ENCODE measurements around the gene TBCK. TPM values are rescaled to one million over a fixed set of nuclear protein-coding genes. Genes with fewer than 3 reads are reported as not detected.

Gene TBCK
- total RNA-seq, 1 donor from 2014 or later = 25.8 TPM

DNA sequence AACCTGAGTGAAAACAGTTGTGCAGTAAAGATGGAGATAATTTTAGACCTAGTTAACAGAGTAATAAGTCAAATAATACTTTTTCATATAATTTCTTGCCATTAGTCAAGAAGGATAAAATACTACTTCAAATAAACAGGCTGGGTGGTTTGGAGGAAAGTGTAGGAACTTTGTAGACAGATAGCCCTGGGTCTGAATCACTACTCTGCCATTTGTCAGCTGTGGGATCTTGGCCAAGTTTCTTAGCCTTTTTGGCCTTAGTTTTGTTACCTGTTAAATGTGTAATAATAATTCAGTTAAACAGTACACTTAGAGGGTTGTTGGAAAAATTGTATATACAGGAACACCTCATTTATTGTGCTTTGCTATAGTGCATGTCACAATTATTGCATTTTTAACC is 257.1 kb downstream of the TBCK start:
- Histone ChIP-seq H2AFZ (ENCODE audit: low read depth, low read length) (no peak overlapping the region), H4K20me1 (ENCODE audit: insufficient read depth, low read length) (peaks cover 20% of the 10 kb centered on the region), H3K27ac (ENCODE audit: low read depth, low read length) (no peak overlapping the region), H3K36me3 (ENCODE audit: insufficient read depth, low read length) (no peaks in the 10 kb centered on the region), H3K9ac (ENCODE audit: low read length) (no peak overlapping the region), H3K9me3 (ENCODE audit: insufficient read depth, low read depth, low read length) (no peaks in the 10 kb centered on the region), H3K4me2 (ENCODE audit: low read length) (no peak overlapping the region), H3K27me3 (ENCODE audit: insufficient read depth, low read length) (peaks cover 41% of the 10 kb centered on the region), H3K4me1 (ENCODE audit: insufficient read depth, low read length) (peaks cover 14% of the 10 kb centered on the region), H3K4me3 (ENCODE audit: insufficient read depth, low read depth, low read length) (no peak overlapping the region), H3K79me2 (ENCODE audit: insufficient read depth, low read length) (no peaks in the 10 kb centered on the region)
- H3K9me3 Mint-ChIP-seq (ENCODE audit: unreplicated experiment) = no peaks in the 10 kb centered on the region
- TF ChIP-seq, protein P1, sequence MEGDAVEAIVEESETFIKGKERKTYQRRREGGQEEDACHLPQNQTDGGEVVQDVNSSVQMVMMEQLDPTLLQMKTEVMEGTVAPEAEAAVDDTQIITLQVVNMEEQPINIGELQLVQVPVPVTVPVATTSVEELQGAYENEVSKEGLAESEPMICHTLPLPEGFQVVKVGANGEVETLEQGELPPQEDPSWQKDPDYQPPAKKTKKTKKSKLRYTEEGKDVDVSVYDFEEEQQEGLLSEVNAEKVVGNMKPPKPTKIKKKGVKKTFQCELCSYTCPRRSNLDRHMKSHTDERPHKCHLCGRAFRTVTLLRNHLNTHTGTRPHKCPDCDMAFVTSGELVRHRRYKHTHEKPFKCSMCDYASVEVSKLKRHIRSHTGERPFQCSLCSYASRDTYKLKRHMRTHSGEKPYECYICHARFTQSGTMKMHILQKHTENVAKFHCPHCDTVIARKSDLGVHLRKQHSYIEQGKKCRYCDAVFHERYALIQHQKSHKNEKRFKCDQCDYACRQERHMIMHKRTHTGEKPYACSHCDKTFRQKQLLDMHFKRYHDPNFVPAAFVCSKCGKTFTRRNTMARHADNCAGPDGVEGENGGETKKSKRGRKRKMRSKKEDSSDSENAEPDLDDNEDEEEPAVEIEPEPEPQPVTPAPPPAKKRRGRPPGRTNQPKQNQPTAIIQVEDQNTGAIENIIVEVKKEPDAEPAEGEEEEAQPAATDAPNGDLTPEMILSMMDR (IDR thresholded peaks at IDR 0.05; ENCODE audit: insufficient read depth, low read depth, low read length) = no peak
- no peak for TF ChIP-seq EZH2 (IDR thresholded peaks at IDR 0.05; ENCODE audit: insufficient read depth, low read length)
- H3K36me3 Mint-ChIP-seq (ENCODE audit: low read depth, unreplicated experiment) = no peaks in the 10 kb centered on the region
- H3K4me3 Mint-ChIP-seq (ENCODE audit: unreplicated experiment) = no peak overlapping the region
- H3K27ac Mint-ChIP-seq (ENCODE audit: unreplicated experiment) = no peak overlapping the region
- DNase-seq (ENCODE audit: low read depth) (peak; percentile 2), FAIRE-seq (no peak)
- H3K27me3 Mint-ChIP-seq (ENCODE audit: low read depth, unreplicated experiment) = peaks cover 22% of the 10 kb centered on the region
- H3K4me1 Mint-ChIP-seq (ENCODE audit: low read depth, unreplicated experiment) = peaks cover 22% of the 10 kb centered on the region

DNA sequence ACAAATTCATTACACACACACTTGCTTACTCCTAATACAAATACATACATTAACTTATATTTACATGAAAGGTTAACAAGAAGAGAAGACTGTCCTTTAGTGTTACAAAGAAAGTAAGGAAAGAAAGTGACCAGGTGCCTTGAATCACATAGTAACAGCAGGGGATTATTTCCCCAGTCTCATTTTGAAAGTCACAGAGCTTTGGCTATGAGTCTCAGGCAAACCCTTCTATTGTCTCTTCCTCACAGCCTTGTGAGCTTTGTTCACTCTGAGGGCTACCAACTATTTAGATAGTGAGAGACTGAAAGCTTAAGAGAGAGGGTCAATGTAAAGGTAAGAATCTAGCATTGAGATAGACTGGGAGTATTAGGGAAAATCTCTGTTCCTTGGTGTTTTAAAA is 259.1 kb downstream of the TBCK start:
- Mint-ChIP-seq H3K4me1 (ENCODE audit: low read depth, unreplicated experiment) (peaks cover 7% of the 10 kb centered on the region), H3K27ac (ENCODE audit: unreplicated experiment) (no peak overlapping the region), H3K27me3 (ENCODE audit: low read depth, unreplicated experiment) (peaks cover 22% of the 10 kb centered on the region), H3K9me3 (ENCODE audit: unreplicated experiment) (no peaks in the 10 kb centered on the region), H3K36me3 (ENCODE audit: low read depth, unreplicated experiment) (no peaks in the 10 kb centered on the region), H3K4me3 (ENCODE audit: unreplicated experiment) (no peak overlapping the region)
- H2AFZ ChIP-seq (ENCODE audit: low read depth, low read length) = no peak overlapping the region
- H3K9me3 ChIP-seq (ENCODE audit: insufficient read depth, low read depth, low read length) = no peaks in the 10 kb centered on the region
- TF ChIP-seq, protein P1 (IDR thresholded peaks at IDR 0.05; ENCODE audit: insufficient read depth, low read depth, low read length) = no peak
- TF ChIP-seq EZH2 (IDR thresholded peaks at IDR 0.05; ENCODE audit: insufficient read depth, low read length) = no peak
- no peak for FAIRE-seq
- H3K9ac ChIP-seq (ENCODE audit: low read length) = no peak overlapping the region
- peaks cover 36% of the 10 kb centered on the region for H3K27me3 ChIP-seq (ENCODE audit: insufficient read depth, low read length)
- no peak overlapping the region for H3K4me2 ChIP-seq (ENCODE audit: low read length)
- no peak overlapping the region for H3K27ac ChIP-seq (ENCODE audit: low read depth, low read length)
- H3K4me3 ChIP-seq (ENCODE audit: insufficient read depth, low read depth, low read length) = no peak overlapping the region
- no peaks in the 10 kb centered on the region for H3K79me2 ChIP-seq (ENCODE audit: insufficient read depth, low read length)
- no peaks in the 10 kb centered on the region for H3K36me3 ChIP-seq (ENCODE audit: insufficient read depth, low read length)
- no peak for DNase-seq (ENCODE audit: low read depth)
- no peaks in the 10 kb centered on the region for H3K4me1 ChIP-seq (ENCODE audit: insufficient read depth, low read length)
- peaks cover 15% of the 10 kb centered on the region for H4K20me1 ChIP-seq (ENCODE audit: insufficient read depth, low read length)

DNA sequence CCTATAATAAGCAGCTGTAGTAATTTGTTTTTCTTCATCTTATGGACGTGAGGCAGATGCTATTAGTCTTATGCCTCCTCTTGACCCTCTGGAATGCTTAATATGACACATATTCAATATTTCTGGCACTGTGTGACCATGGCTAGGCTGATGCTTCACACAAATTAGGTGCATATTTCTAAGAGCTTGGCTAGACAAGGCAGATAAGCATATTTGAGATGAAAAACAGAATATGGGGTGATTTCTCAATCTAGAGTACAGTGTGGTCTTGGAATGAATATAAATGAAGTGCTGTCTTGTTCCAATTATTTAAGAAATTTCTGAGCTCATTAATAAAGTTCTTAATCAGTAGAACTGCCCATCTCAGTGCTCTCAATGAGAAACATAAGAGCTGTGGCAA is 264.5 kb downstream of the TBCK start:
- Histone ChIP-seq H3K4me3 (ENCODE audit: insufficient read depth, low read depth, low read length) (no peak overlapping the region), H4K20me1 (ENCODE audit: insufficient read depth, low read length) (no peaks in the 10 kb centered on the region), H3K27ac (ENCODE audit: low read depth, low read length) (no peak overlapping the region), H3K79me2 (ENCODE audit: insufficient read depth, low read length) (no peaks in the 10 kb centered on the region), H3K36me3 (ENCODE audit: insufficient read depth, low read length) (no peaks in the 10 kb centered on the region), H2AFZ (ENCODE audit: low read depth, low read length) (no peak overlapping the region), H3K9ac (ENCODE audit: low read length) (no peak overlapping the region), H3K9me3 (ENCODE audit: insufficient read depth, low read depth, low read length) (no peaks in the 10 kb centered on the region), H3K27me3 (ENCODE audit: insufficient read depth, low read length) (no peaks in the 10 kb centered on the region), H3K4me2 (ENCODE audit: low read length) (no peak overlapping the region), H3K4me1 (ENCODE audit: insufficient read depth, low read length) (no peaks in the 10 kb centered on the region)
- H3K27me3 Mint-ChIP-seq (ENCODE audit: low read depth, unreplicated experiment) = peaks cover 5% of the 10 kb centered on the region
- TF ChIP-seq, protein P1 (IDR thresholded peaks at IDR 0.05; ENCODE audit: insufficient read depth, low read depth, low read length) = no peak
- TF ChIP-seq EZH2 (IDR thresholded peaks at IDR 0.05; ENCODE audit: insufficient read depth, low read length) = no peak
- DNase-seq (ENCODE audit: low read depth) (no peak), FAIRE-seq (no peak)
- H3K9me3 Mint-ChIP-seq (ENCODE audit: unreplicated experiment) = no peaks in the 10 kb centered on the region
- H3K36me3 Mint-ChIP-seq (ENCODE audit: low read depth, unreplicated experiment) = no peaks in the 10 kb centered on the region
- no peak overlapping the region for H3K4me3 Mint-ChIP-seq (ENCODE audit: unreplicated experiment)
- H3K4me1 Mint-ChIP-seq (ENCODE audit: low read depth, unreplicated experiment) = peaks cover 5% of the 10 kb centered on the region
- H3K27ac Mint-ChIP-seq (ENCODE audit: unreplicated experiment) = no peak overlapping the region

All from astrocyte (in vitro differentiated cells and primary cell).